ENCODE data around the gene IFNL2. TPM values are rescaled to one million over a fixed set of nuclear protein-coding genes. Genes with fewer than 3 reads are reported as not detected.
A peak's percentile ranks its signal among the peaks of the same experiment; 100 is the strongest.

IFNL2 gene
- total and polyA plus RNA-seq, 9 of the 15 experiments (the other 6 are each of a cell fraction or from before 2014, with no cell fraction given), result not detected

- TF ChIP-seq USF1 (CRISPR knock-in tag; IDR thresholded peaks at IDR 0.05) (peak; percentile 37; the same call in 1 of the 2 replicates), CREM (IDR thresholded peaks at IDR 0.05; ENCODE audit: low read depth) (peak; percentile 48; the same call in 1 of the 2 replicates), JUN (IDR thresholded peaks at IDR 0.05; ENCODE audit: borderline replicate concordance, low read depth, low read length) (no peak), JUN (CRISPR knock-in tag; IDR thresholded peaks at IDR 0.05; ENCODE audit: borderline replicate concordance) (no peak), ASH1L (IDR thresholded peaks at IDR 0.05; ENCODE audit: borderline replicate concordance, low read depth, partially characterized antibody) (peak; percentile 84), PHF8 (IDR thresholded peaks at IDR 0.05; ENCODE audit: borderline replicate concordance, low read length) (peak; percentile 52; the same call in 1 of the 2 replicates), ZBTB2 (IDR thresholded peaks at IDR 0.05) (peak; percentile 31; the same call in 1 of the 2 replicates), ZBTB7A (IDR thresholded peaks at IDR 0.05; ENCODE audit: borderline replicate concordance, control insufficient read depth, low read depth, low read length) (peak; percentile 85; the same call in 1 of the 2 replicates), LCOR (CRISPR knock-in tag; IDR thresholded peaks at IDR 0.05) (no peak; the same call in 1 of the 2 replicates), ZBTB40 (IDR thresholded peaks at IDR 0.05) (peak; percentile 77), ZBTB40 (CRISPR knock-in tag; IDR thresholded peaks at IDR 0.05) (no peak), EP400 (IDR thresholded peaks at IDR 0.05) (peak; percentile 57), GABPB1 (CRISPR knock-in tag; IDR thresholded peaks at IDR 0.05) (peak; percentile 19; the same call in 1 of the 2 replicates), KLF13 (tag; IDR thresholded peaks at IDR 0.05; ENCODE audit: borderline replicate concordance, low read depth) (no peak; the same call in 1 of the 2 replicates), EP300 (IDR thresholded peaks at IDR 0.05; ENCODE audit: low read length) (0 out of 2 replicates have a peak, but pooled peaks have one; percentile 46), HDGF (IDR thresholded peaks at IDR 0.05) (peak; percentile 83)
These were observed 42.5 kb downstream of the IFNL2 start (continued) for GRCh38 chr19:39310558-39311311.

Measured in K562 (cell line).